ENCODE data around the gene RIPOR2. TPM values are rescaled to one million over a fixed set of nuclear protein-coding genes. Genes with fewer than 3 reads are reported as not detected.

Gene RIPOR2
- total and polyA plus RNA-seq, 4 donors, result 1.6 to 10.9 (median 3.7) TPM

GRCh38 chr6:24911796-24912382 lies 23.9 kb downstream of the RIPOR2 start (continued):
- TF ChIP-seq MAX (IDR thresholded peaks at IDR 0.05) (no peak), TAF1 (conservative IDR thresholded peaks at IDR 0.05) (no peak), FOXA2 (IDR thresholded peaks at IDR 0.05) (no peak), NR2F2 (IDR thresholded peaks at IDR 0.05) (no peak)

- TF ChIP-seq ZBTB33 (IDR thresholded peaks at IDR 0.05), result no peak
- TF ChIP-seq EGR1 (IDR thresholded peaks at IDR 0.05; ENCODE audit: low read depth in 2 of 2), result no peak
- H3K27ac ChIP-seq (ENCODE audit: low read depth in 1 of 2, low read length in 2 of 2), result peak overlapping the region in 1 of 2 donors; percentile 15
- H3K36me3 ChIP-seq (ENCODE audit: control insufficient read depth in 4 of 4, insufficient read depth in 3 of 4, low read depth in 1 of 4, low read length in 3 of 4), result no peaks in the 10 kb centered on the region
- 2% methylated on average over 56 of the region's 56 CpGs for WGBS
- peak overlapping the region; percentile 42 to 54 (median 50) for H3K4me3 ChIP-seq (ENCODE audit: low read depth in 1 of 3, low read length in 3 of 3)
- H3K27me3 ChIP-seq (ENCODE audit: control insufficient read depth in 4 of 4, insufficient read depth in 4 of 4, low read length in 3 of 4), result peaks cover 0 to 4% (median 1%) of the 10 kb centered on the region in 4 donors
- no peaks in the 10 kb centered on the region for H3K9me3 ChIP-seq (ENCODE audit: control insufficient read depth in 4 of 4, low read length in 3 of 4)
- DNase-seq (ENCODE audit: low spot score), result peak; percentile 45
- no peak overlapping the region for H3K9ac ChIP-seq (ENCODE audit: low read depth in 1 of 2, low read length in 2 of 2)
- H3K4me1 ChIP-seq (ENCODE audit: control insufficient read depth in 4 of 4, insufficient read depth in 4 of 4, low read length in 3 of 4), result peaks cover 0 to 18% (median 13%) of the 10 kb centered on the region in 4 donors
These were observed 24.6 kb downstream of the RIPOR2 start for GRCh38 chr6:24910961-24911725.

- Histone ChIP-seq H3K27ac (ENCODE audit: low read depth in 1 of 2, low read length in 2 of 2) (peak overlapping the region; percentile 12 to 15), H3K27me3 (ENCODE audit: control insufficient read depth in 4 of 4, insufficient read depth in 4 of 4, low read length in 3 of 4) (peaks cover 0 to 4% (median 1%) of the 10 kb centered on the region in 4 donors), H3K4me1 (ENCODE audit: control insufficient read depth in 4 of 4, insufficient read depth in 4 of 4, low read length in 3 of 4) (peaks cover 0 to 18% (median 13%) of the 10 kb centered on the region in 4 donors), H3K9me3 (ENCODE audit: control insufficient read depth in 4 of 4, low read length in 3 of 4) (no peaks in the 10 kb centered on the region), H3K36me3 (ENCODE audit: control insufficient read depth in 4 of 4, insufficient read depth in 3 of 4, low read depth in 1 of 4, low read length in 3 of 4) (no peaks in the 10 kb centered on the region), H3K4me3 (ENCODE audit: low read depth in 1 of 3, low read length in 3 of 3) (peak overlapping the region; percentile 41 to 54 (median 42)), H3K9ac (ENCODE audit: low read depth in 1 of 2, low read length in 2 of 2) (no peak overlapping the region)
- WGBS, result 5% methylated on average over 33 of the region's 33 CpGs
- DNase-seq (ENCODE audit: low spot score), result peak; percentile 34
- TF ChIP-seq RXRA (IDR thresholded peaks at IDR 0.05) (no peak), ZBTB33 (IDR thresholded peaks at IDR 0.05) (no peak), ATF3 (IDR thresholded peaks at IDR 0.05) (no peak), TAF1 (conservative IDR thresholded peaks at IDR 0.05) (no peak), FOXA1 (IDR thresholded peaks at IDR 0.05) (no peak), REST (IDR thresholded peaks at IDR 0.05) (no peak), RAD21 (IDR thresholded peaks at IDR 0.05) (no peak), NR2F2 (IDR thresholded peaks at IDR 0.05) (no peak), SP1 (IDR thresholded peaks at IDR 0.05) (no peak), HNF4A (conservative IDR thresholded peaks at IDR 0.05) (no peak), MAX (IDR thresholded peaks at IDR 0.05) (no peak), EGR1 (IDR thresholded peaks at IDR 0.05; ENCODE audit: low read depth in 2 of 2) (no peak), GABPA (IDR thresholded peaks at IDR 0.05 in 1 of 2, conservative IDR thresholded peaks at IDR 0.05 in 1 of 2) (no peak)
These were observed 25.3 kb downstream of the RIPOR2 start for GRCh38 chr6:24910331-24910960.

All from liver (tissue), 9 donors.